Activated CD4-positive, CD25-positive, alpha-beta regulatory T cell treated with anti-CD3 and anti-CD28 coated beads, Interleukin-2, amount 50 U/mL, for 24 hours (primary cell): Measurements from ENCODE around the gene EBNA1BP2.
"Not testable (repeated sequence)": the region's sequence is repeated elsewhere in the genome, so short reads cannot be mapped to it uniquely, and the experiment has no call there.

ENCODE experiments used
- ATAC-seq, 2 donors: fragments of 150-1000 bp; cut with Tn5 transposase; one replicate each; pipeline ENCODE4 v1.10.0; 2021; ENCODE audit warnings: mild to moderate bottlenecking in 1 of 2, moderate library complexity in 1 of 2

Gene EBNA1BP2

GRCh38 chr1:43171312-43171875, 696 bp downstream of the EBNA1BP2 start:
- ATAC-seq = no peak

GRCh38 chr1:43165765-43166164, 6.3 kb downstream of the EBNA1BP2 start:
- no peak for ATAC-seq

- no peak for ATAC-seq
Observed at GRCh38 chr1:43165162-43165561, 6.9 kb downstream of the EBNA1BP2 start.

- ATAC-seq = no peak
Observed at GRCh38 chr1:43156026-43156425, 16.1 kb downstream of the EBNA1BP2 start.

GRCh38 chr1:43153443-43153842, 18.6 kb downstream of the EBNA1BP2 start:
- no peak for ATAC-seq

- ATAC-seq = no peak
Observed at GRCh38 chr1:43152866-43153265, 19.2 kb downstream of the EBNA1BP2 start.

GRCh38 chr1:43149889-43150288, 22.2 kb downstream of the EBNA1BP2 start:
- ATAC-seq = no peak

GRCh38 chr1:43147625-43148327, 24.3 kb downstream of the EBNA1BP2 start:
- peak; percentile 30 to 48 for ATAC-seq

- ATAC-seq = no peak
Observed at GRCh38 chr1:43144237-43144636, 27.9 kb downstream of the EBNA1BP2 start.

GRCh38 chr1:43143441-43143888, 28.6 kb downstream of the EBNA1BP2 start:
- ATAC-seq = no peak

GRCh38 chr1:43140583-43140982, 31.5 kb downstream of the EBNA1BP2 start:
- ATAC-seq = no peak

- ATAC-seq = no peak
Observed at GRCh38 chr1:43140010-43140409, 32.1 kb downstream of the EBNA1BP2 start.

- not testable (repeated sequence) for ATAC-seq
Observed at GRCh38 chr1:43139295-43139694, 32.8 kb downstream of the EBNA1BP2 start.

- ATAC-seq = no peak
Observed at GRCh38 chr1:43137445-43138052, 34.5 kb downstream of the EBNA1BP2 start.

GRCh38 chr1:43135857-43136781, 36.0 kb downstream of the EBNA1BP2 start:
- ATAC-seq = no peak

GRCh38 chr1:43134640-43135039, 37.5 kb downstream of the EBNA1BP2 start:
- ATAC-seq = no peak

- ATAC-seq = no peak
Observed at GRCh38 chr1:43134068-43134467, 38.0 kb downstream of the EBNA1BP2 start.

GRCh38 chr1:43129426-43129825, 42.7 kb downstream of the EBNA1BP2 start:
- ATAC-seq = no peak

- ATAC-seq = no peak
Observed at GRCh38 chr1:43128816-43129215, 43.3 kb downstream of the EBNA1BP2 start.

GRCh38 chr1:43123031-43123430, 49.1 kb downstream of the EBNA1BP2 start:
- ATAC-seq = no peak

- no peak for ATAC-seq
Observed at GRCh38 chr1:43121256-43121900, 50.7 kb downstream of the EBNA1BP2 start.

- not testable (repeated sequence) for ATAC-seq
Observed at GRCh38 chr1:43119928-43120586, 52.0 kb downstream of the EBNA1BP2 start.
